ENCODE measurements around the gene UQCR11. TPM values are rescaled to one million over a fixed set of nuclear protein-coding genes. Genes with fewer than 3 reads are reported as not detected.

Gene UQCR11
- total and polyA plus RNA-seq, 2 of the 4 experiments (the other 2 are of a cell fraction), result 29.2 to 177 TPM

DNA sequence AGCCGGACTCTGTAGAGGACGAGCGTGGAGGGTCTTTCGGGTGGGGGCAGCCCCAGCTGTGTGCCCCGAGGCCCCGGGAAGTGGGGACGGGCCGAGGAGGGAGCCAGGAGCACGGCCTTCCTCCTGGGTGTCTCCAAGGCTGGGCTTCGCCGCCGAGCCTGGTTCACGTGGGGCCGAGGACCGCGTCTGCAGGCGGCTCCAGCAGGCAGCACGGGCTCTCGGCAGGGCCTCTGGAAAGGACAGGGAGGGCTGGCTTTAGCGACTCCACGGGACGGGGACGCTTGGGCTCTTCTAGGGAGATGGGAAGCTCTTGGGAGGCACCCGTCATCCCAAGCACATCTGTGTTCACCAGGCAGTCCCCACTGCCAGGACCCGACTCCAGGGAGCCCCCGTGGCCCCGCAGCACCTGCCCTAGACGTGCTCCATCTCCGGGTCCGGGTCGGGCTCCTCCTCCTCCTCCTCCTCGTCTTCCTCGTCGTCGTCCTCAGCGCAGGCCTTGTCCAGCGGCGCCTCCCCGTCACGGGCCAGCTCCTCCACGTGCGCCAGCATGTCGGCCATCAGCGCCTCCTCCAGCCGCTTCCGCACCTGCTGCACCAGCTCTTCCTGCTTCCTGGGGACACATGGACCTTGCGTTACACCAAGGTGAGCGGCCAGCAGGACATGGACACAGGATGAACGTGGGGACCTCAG is 27.2 kb downstream of the UQCR11 start:
- no peak for ATAC-seq (ENCODE audit: low read depth)
- CTCF ChIA-PET, result no interaction called here
- no peaks in the 10 kb centered on the region for H3K4me1 ChIP-seq (ENCODE audit: control insufficient read depth, insufficient read depth, low read length)

More for the DNA sequence above, 27.2 kb downstream of the UQCR11 start:
- dilution Hi-C loops (cut with HindIII; ENCODE audit: low sequenced_read_pairs, unreplicated experiment) (no loop called here), intact Hi-C loops (cut with micrococcal nuclease) (no loop called here), in situ Hi-C loops (cut with MboI; ENCODE audit: low sequenced_read_pairs) (no loop called here)
- H3K27ac ChIP-seq (ENCODE audit: insufficient read depth, low read length), result no peak overlapping the region
- H2AFZ ChIP-seq (replicated peaks; ENCODE audit: low read length, poor library complexity), result no peak overlapping the region
- no peaks in the 10 kb centered on the region for H3K27me3 ChIP-seq (ENCODE audit: control insufficient read depth, insufficient read depth, low read length)
- H4K5ac ChIP-seq (ENCODE audit: low read depth, low read length), result no peak overlapping the region
- no peak overlapping the region for H3K4me3 ChIP-seq (ENCODE audit: insufficient read depth, low read depth, low read length)
- H3K14ac ChIP-seq (replicated peaks; ENCODE audit: low read depth, low read length), result no peak overlapping the region
- TF ChIP-seq MXI1 (IDR thresholded peaks at IDR 0.05; ENCODE audit: borderline replicate concordance, low read depth, low read length) (no peak), MAZ (IDR thresholded peaks at IDR 0.05; ENCODE audit: borderline replicate concordance, low read depth, low read length) (no peak), RFX5 (IDR thresholded peaks at IDR 0.05; ENCODE audit: low read depth, low read length) (no peak), RAD21 (IDR thresholded peaks at IDR 0.05; ENCODE audit: low read length) (no peak), CTCF (conservative IDR thresholded peaks at IDR 0.05; ENCODE audit: low read depth, low read length) (no peak), FOS (IDR thresholded peaks at IDR 0.05; ENCODE audit: low read depth, low read length) (no peak), CEBPB (IDR thresholded peaks at IDR 0.05; ENCODE audit: low read depth, low read length) (no peak), NFE2L2 (IDR thresholded peaks at IDR 0.05; ENCODE audit: low read depth, low read length) (no peak), USF2 (IDR thresholded peaks at IDR 0.05; ENCODE audit: low read depth, low read length) (no peak), CHD1 (IDR thresholded peaks at IDR 0.05; ENCODE audit: low read depth, low read length) (no peak), POLR2A (IDR thresholded peaks at IDR 0.05; ENCODE audit: low read depth, low read length) (no peak), BHLHE40 (IDR thresholded peaks at IDR 0.05; ENCODE audit: low read depth, low read length) (no peak), ELK1 (IDR thresholded peaks at IDR 0.05; ENCODE audit: borderline replicate concordance, low read depth, low read length) (no peak), RCOR1 (IDR thresholded peaks at IDR 0.05; ENCODE audit: insufficient replicate concordance, low read length) (no peak)
- H3K9me1 ChIP-seq (ENCODE audit: insufficient read depth, low read length), result no peaks in the 10 kb centered on the region
- no peak overlapping the region for H3K4me2 ChIP-seq (ENCODE audit: low read depth, low read length)
- H3K9me3 ChIP-seq (ENCODE audit: control insufficient read depth, insufficient read depth, low read length), result no peaks in the 10 kb centered on the region
- H3K56ac ChIP-seq (ENCODE audit: extremely low read depth, insufficient read depth, low read length), result no peak overlapping the region
- 87% methylated on average over 39 of the region's 49 CpGs; no CpG with 5 or more reads in 1 of the 2 experiments for WGBS, 2 experiments (ENCODE audit: extremely low coverage in 2 of 2, insufficient read length in 1 of 2)
- no peak overlapping the region for H2BK120ac ChIP-seq (ENCODE audit: low read depth, low read length)
- no TSS peak for BruUV-seq (replicated peaks)
- H2BK15ac ChIP-seq (ENCODE audit: low read depth, low read length), result no peak overlapping the region
- no peak overlapping the region for H2AK5ac ChIP-seq (ENCODE audit: low read depth, low read length)
- no peak overlapping the region for H2BK20ac ChIP-seq (ENCODE audit: low read depth, low read length)
- no peak overlapping the region for H3K23ac ChIP-seq (ENCODE audit: low read depth, low read length)
- peaks cover 0 to 9% of the 10 kb centered on the region in 2 experiments; a peak in 2 of 4 replicates for H3K79me1 ChIP-seq (ENCODE audit: low read depth in 1 of 2, low read length in 2 of 2)
- H3K9ac ChIP-seq (ENCODE audit: low read depth, low read length), result no peak overlapping the region
- H4K91ac ChIP-seq (ENCODE audit: insufficient read depth, low read depth, low read length), result no peak overlapping the region
- H4K8ac ChIP-seq (ENCODE audit: low read depth in 2 of 2, low read length in 2 of 2), result no peak overlapping the region
- peaks cover 47% of the 10 kb centered on the region for H3K36me3 ChIP-seq (ENCODE audit: control insufficient read depth, insufficient read depth, low read length)
- no peak overlapping the region for H2BK5ac ChIP-seq (ENCODE audit: low read depth, low read length, poor library complexity, severe bottlenecking)
- no peak overlapping the region for H3K4ac ChIP-seq (ENCODE audit: low read depth, low read length)
- DNase-seq, result no peak
- H3K18ac ChIP-seq (ENCODE audit: low read depth, low read length), result no peak overlapping the region
- POLR2A ChIA-PET (ENCODE audit: unreplicated experiment), result no interaction called here
- peaks cover 4% of the 10 kb centered on the region for H4K20me1 ChIP-seq (ENCODE audit: insufficient read depth, low read length)
- H2AK9ac ChIP-seq (replicated peaks; ENCODE audit: low read depth, low read length, poor library complexity), result no peak overlapping the region

Measured in IMR-90 (cell line).